Neural cell (in vitro differentiated cells): ENCODE results near the gene MED13L. TPM values are rescaled to one million over a fixed set of nuclear protein-coding genes. Genes with fewer than 3 reads are reported as not detected.

Source experiments
- H2AFZ ChIP-seq: fragments of 200-600, 300-800 bp; sonication (generic), shearing (Covaris generic); 2 replicates; pipeline ENCODE4 v1.6.0; 2014; ENCODE audit warnings: low read depth, mild to moderate bottlenecking, antibody characterized with exemption, low read length, moderate library complexity
- H3F3A ChIP-seq: fragments of 200-600 bp; shearing (Covaris generic); 2 replicates; pipeline ENCODE4 v1.6.1; 2016; ENCODE audit warnings: mild to moderate bottlenecking, moderate library complexity, mixed read lengths, antibody characterized with exemption, low read length; ENCODE audit not compliant: insufficient read depth, poor library complexity, severe bottlenecking
- H3K27ac ChIP-seq: fragments of 200-600, 300-800 bp; sonication (generic), shearing (Covaris generic); 2 replicates; pipeline ENCODE4 v1.5.1; 2014; ENCODE audit warnings: mild to moderate bottlenecking, low read length, moderate library complexity
- H3K27me3 ChIP-seq: fragments of 300-800, 200-600 bp; sonication (generic), shearing (Covaris generic); 2 replicates; pipeline ENCODE4 v1.6.0; 2014; ENCODE audit warnings: mild to moderate bottlenecking, low read depth, low read length, moderate library complexity; ENCODE audit not compliant: insufficient read depth
- H3K36me3 ChIP-seq: fragments of 300-800, 200-600 bp; sonication (generic), shearing (Covaris generic); 2 replicates; pipeline ENCODE4 v1.5.1; 2014; ENCODE audit warnings: mild to moderate bottlenecking, antibody characterized with exemption, low read length, moderate library complexity; ENCODE audit not compliant: insufficient read depth
- H3K4me2 ChIP-seq: fragments of 300-800, 200-600 bp; sonication (generic), shearing (Covaris generic); 2 replicates; pipeline ENCODE4 v1.6.0; 2014; ENCODE audit warnings: mild to moderate bottlenecking, low read length
- H3K4me3 ChIP-seq: fragments of 300-800, 200-600 bp; sonication (generic), shearing (Covaris generic); 2 replicates; pipeline ENCODE4 v1.5.1; 2014; ENCODE audit warnings: mild to moderate bottlenecking, low read length, moderate library complexity
- H3K79me2 ChIP-seq: fragments of 200-600 bp; shearing (Covaris generic); replicated peaks from 2 replicates; pipeline ENCODE4 v1.6.0; 2014; ENCODE audit warnings: mild to moderate bottlenecking, low read length, moderate library complexity; ENCODE audit not compliant: insufficient read depth
- H3K9ac ChIP-seq: fragments of 300-800, 200-600 bp; sonication (generic), shearing (Covaris generic); 2 replicates; pipeline ENCODE4 v1.6.1; 2016; ENCODE audit warnings: mild to moderate bottlenecking, low read length, mixed read lengths
- H3K9me2 ChIP-seq: fragments of 200-600 bp; shearing (Covaris generic); 2 replicates; pipeline ENCODE4 v1.6.1; 2016; ENCODE audit warnings: mild to moderate bottlenecking, low read length, mixed read lengths; ENCODE audit not compliant: insufficient read depth
- H3K9me3 ChIP-seq: fragments of 200-600, 300-800 bp; sonication (generic), shearing (Covaris generic); 2 replicates; pipeline ENCODE4 v1.6.1; 2016; ENCODE audit warnings: mild to moderate bottlenecking, mixed run types, low read length, moderate library complexity, mixed read lengths
- H4K20me1 ChIP-seq: fragments of 200-600 bp; shearing (Covaris generic); 2 replicates; pipeline ENCODE4 v1.6.1; 2016; ENCODE audit warnings: mild to moderate bottlenecking, mixed run types; ENCODE audit not compliant: insufficient read depth
- CTCF ChIP-seq: fragments of 450-650 bp; IDR thresholded peaks from 2 replicates; pipeline ENCODE4 v1.5.1; 2014; ENCODE audit warnings: antibody characterized with exemption, mild to moderate bottlenecking, moderate library complexity; ENCODE audit not compliant: poor library complexity, severe bottlenecking
- EP300 ChIP-seq: fragments of 450-650 bp; conservative IDR thresholded peaks from 2 replicates; pipeline ENCODE4 v1.6.1; 2014; ENCODE audit warnings: antibody characterized with exemption, mild to moderate bottlenecking, moderate library complexity; ENCODE audit not compliant: poor library complexity, severe bottlenecking
- EZH2 ChIP-seq: fragments of 200-600, 300-800 bp; shearing (Covaris generic), sonication (generic); IDR thresholded peaks from 2 replicates; pipeline ENCODE4 v1.6.1; 2014; ENCODE audit warnings: antibody characterized with exemption, low read length, borderline replicate concordance, mild to moderate bottlenecking; ENCODE audit not compliant: insufficient read depth, poor library complexity, severe bottlenecking
- MXI1 ChIP-seq: fragments of 450-650 bp; conservative IDR thresholded peaks from 2 replicates; pipeline ENCODE4 v1.6.1; 2014; ENCODE audit warnings: antibody characterized with exemption, mild to moderate bottlenecking; ENCODE audit not compliant: poor library complexity, severe bottlenecking
- POLR2AphosphoS5 ChIP-seq: IDR thresholded peaks from 2 replicates; pipeline ENCODE4 v1.6.1; 2012
- RAD21 ChIP-seq: fragments of 450-650 bp; conservative IDR thresholded peaks from 2 replicates; pipeline ENCODE4 v1.6.1; 2014; ENCODE audit warnings: antibody characterized with exemption, mild to moderate bottlenecking, moderate library complexity
- REST ChIP-seq: IDR thresholded peaks from 2 replicates; pipeline ENCODE4 v1.6.1; 2012; ENCODE audit warnings: borderline replicate concordance
- SMC3 ChIP-seq: fragments of 450-650 bp; conservative IDR thresholded peaks from 2 replicates; pipeline ENCODE4 v1.6.1; 2014; ENCODE audit warnings: antibody characterized with exemption, mild to moderate bottlenecking, moderate library complexity; ENCODE audit not compliant: poor library complexity
- TAF1 ChIP-seq: IDR thresholded peaks from 2 replicates; pipeline ENCODE4 v1.6.1; 2012; ENCODE audit warnings: low read depth
- polyA plus RNA-seq: library from polyadenylated mRNA; depleted of rRNA; stranded (reverse); fragments of >200 nt; gene quantifications from 2 replicates; pipeline ENCODE4 v1.2.3, GENCODE V29; 2014

The MED13L gene
- polyA plus RNA-seq, 1 donor from 2014 or later, result 38.9 TPM

GRCh38 chr12:116010467-116010866 lies 267.0 kb downstream of the MED13L start:
- H3K79me2 ChIP-seq, result no peaks in the 10 kb centered on the region

GRCh38 chr12:116009805-116010204 lies 267.7 kb downstream of the MED13L start:
- Histone ChIP-seq H3K9me3 (no peaks in the 10 kb centered on the region), H3K27me3 (no peaks in the 10 kb centered on the region), H2AFZ (no peak overlapping the region), H3K79me2 (no peaks in the 10 kb centered on the region), H3K4me3 (no peak overlapping the region), H3K27ac (no peak overlapping the region), H3F3A (no peaks in the 10 kb centered on the region), H3K4me2 (no peak overlapping the region), H3K36me3 (peaks cover 3% of the 10 kb centered on the region), H3K9ac (no peak overlapping the region), H4K20me1 (no peaks in the 10 kb centered on the region), H3K9me2 (no peaks in the 10 kb centered on the region)
- TF ChIP-seq CTCF (no peak), POLR2AphosphoS5 (no peak), TAF1 (no peak), MXI1 (no peak)

More at GRCh38 chr12:116010467-116010866, 267.0 kb downstream of the MED13L start:
- Histone ChIP-seq H3K36me3 (peaks cover 3% of the 10 kb centered on the region), H3K9me2 (no peaks in the 10 kb centered on the region), H3K27ac (no peak overlapping the region), H4K20me1 (no peaks in the 10 kb centered on the region), H2AFZ (no peak overlapping the region), H3K4me2 (no peak overlapping the region), H3F3A (no peaks in the 10 kb centered on the region), H3K4me3 (no peak overlapping the region), H3K9ac (no peak overlapping the region), H3K27me3 (no peaks in the 10 kb centered on the region), H3K9me3 (no peaks in the 10 kb centered on the region)
- TF ChIP-seq CTCF (no peak), MXI1 (no peak), EP300 (no peak)

- TF ChIP-seq POLR2AphosphoS5 (no peak), SMC3 (no peak), TAF1 (no peak), EP300 (no peak), CTCF (no peak), REST (no peak), RAD21 (no peak), MXI1 (no peak), EZH2 (no peak)
These were observed 271.4 kb downstream of the MED13L start for GRCh38 chr12:116006141-116006540.

More at GRCh38 chr12:116006141-116006540, 271.4 kb downstream of the MED13L start:
- H3K4me3 ChIP-seq, result no peak overlapping the region
- no peak overlapping the region for H3K4me2 ChIP-seq
- H4K20me1 ChIP-seq, result no peaks in the 10 kb centered on the region
- H3K9me3 ChIP-seq, result no peaks in the 10 kb centered on the region
- H3K27ac ChIP-seq, result no peak overlapping the region
- H3K79me2 ChIP-seq, result no peaks in the 10 kb centered on the region
- H3K27me3 ChIP-seq, result no peaks in the 10 kb centered on the region
- no peak overlapping the region for H3K9ac ChIP-seq
- peaks cover 6% of the 10 kb centered on the region for H3K36me3 ChIP-seq
- no peaks in the 10 kb centered on the region for H3K9me2 ChIP-seq
- H2AFZ ChIP-seq, result no peak overlapping the region
- no peaks in the 10 kb centered on the region for H3F3A ChIP-seq
